Neural crest cell (in vitro differentiated cells): Measurements from ENCODE around the gene C10orf95. TPM values are rescaled to one million over a fixed set of nuclear protein-coding genes. Genes with fewer than 3 reads are reported as not detected.
"Not testable (repeated sequence)": the region's sequence is repeated elsewhere in the genome, so short reads cannot be mapped to it uniquely, and the experiment has no call there.

Experiments used
- DNase-seq: peaks from one replicate; pipeline ENCODE4 v3.0.0; 2021; ENCODE audit warnings: low read depth, mixed read lengths, low spot score
- H3K27ac Mint-ChIP-seq: one replicate; pipeline ENCODE4 v1.8.0; 2021; ENCODE audit warnings: mild to moderate bottlenecking, mixed read lengths; ENCODE audit not compliant: unreplicated experiment
- H3K27me3 Mint-ChIP-seq: 2 replicates; pipeline ENCODE4 v1.8.0; 2021; ENCODE audit warnings: low read depth, mild to moderate bottlenecking, mixed read lengths
- H3K36me3 Mint-ChIP-seq: 2 replicates; pipeline ENCODE4 v1.8.0; 2021; ENCODE audit warnings: low read depth, mild to moderate bottlenecking, mixed read lengths
- H3K4me1 Mint-ChIP-seq: 2 replicates; pipeline ENCODE4 v1.8.0; 2021; ENCODE audit warnings: mixed read lengths
- H3K4me3 Mint-ChIP-seq: one replicate; pipeline ENCODE4 v1.8.0; 2021; ENCODE audit warnings: mild to moderate bottlenecking, mixed read lengths
- H3K9me3 Mint-ChIP-seq: 2 replicates; pipeline ENCODE4 v1.8.0; 2021; ENCODE audit warnings: mixed read lengths
- long read RNA-seq: library from polyadenylated mRNA; unstranded; transcript quantifications from one replicate; pipeline ENCODE4 v2.0.0, GENCODE V29; 2020
- total RNA-seq: library from RNA; stranded (reverse); gene quantifications from 2 replicates; pipeline ENCODE4 v1.2.1, GENCODE V29; 2021
- TF ChIP-seq, protein P1 (sequence below): fragments of 200-600 bp; sonication (generic); conservative IDR thresholded peaks from 2 replicates; pipeline ENCODE4 v1.5.0; 2021; ENCODE audit warnings: antibody characterized with exemption, mild to moderate bottlenecking

C10orf95 gene, protein sequence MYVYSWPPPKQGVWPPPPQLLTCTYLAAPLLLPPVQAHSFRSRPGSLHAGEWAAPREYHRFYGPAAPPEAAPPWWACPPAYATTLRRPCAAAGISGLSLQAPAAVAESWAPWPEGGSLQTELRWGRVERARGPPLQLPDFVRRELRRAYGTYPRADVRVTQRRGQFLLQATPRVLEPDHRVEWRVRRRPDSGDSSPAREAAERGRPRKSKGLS
- total RNA-seq = 0.21 and 0.27 TPM in 2 replicates
- long read RNA-seq = 0 reads

DNA sequence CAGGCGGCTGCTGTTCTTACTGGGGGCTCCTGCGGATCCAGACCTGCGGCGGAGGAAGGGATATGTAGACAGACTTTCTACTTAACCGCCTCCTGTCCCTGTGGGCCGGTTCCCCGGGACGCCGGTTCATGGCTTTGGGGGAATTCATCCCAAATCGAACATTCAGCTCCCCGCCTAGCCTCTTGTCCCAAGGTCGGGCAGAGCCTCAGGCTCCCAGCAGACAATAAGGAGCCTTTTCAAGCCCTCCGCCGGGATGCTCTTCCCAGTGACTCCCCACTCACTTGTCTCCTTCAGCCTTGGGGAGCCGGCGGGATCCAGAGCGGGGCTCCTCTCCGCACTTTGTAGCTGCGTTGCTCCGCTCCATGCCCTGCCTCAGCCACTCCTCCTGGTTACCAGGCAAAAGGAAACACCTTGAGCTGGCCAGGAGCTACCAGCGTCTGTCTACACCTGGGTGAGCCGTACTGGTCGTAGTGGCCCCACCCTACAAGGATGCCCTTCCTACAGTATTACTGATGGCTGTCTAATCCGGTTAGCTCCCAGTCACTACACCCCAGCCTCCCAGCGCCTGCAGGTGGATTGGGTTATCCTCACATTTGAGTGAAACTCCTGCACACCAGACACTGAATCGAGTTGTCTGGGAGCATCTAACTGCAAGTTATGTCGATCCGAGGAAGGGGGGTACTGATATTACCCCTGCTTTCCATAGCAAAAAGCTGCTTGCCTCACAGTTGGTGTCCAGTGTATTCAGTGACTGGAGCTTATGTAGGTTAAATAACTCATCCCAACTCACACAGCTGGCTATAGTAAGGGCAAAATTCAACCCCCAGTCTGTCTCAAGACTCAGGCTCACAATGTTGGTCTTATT is at the start of gene C10orf95:
C10orf95 (minus strand) TSS at position 439 of the 865 bp plus-strand sequence. CDS start 450 bp downstream, outside the sequence.
- no peak within 1 kb of the TSS for H3K27ac Mint-ChIP-seq
- peaks cover 3% of the 10 kb centered on the region for H3K27me3 Mint-ChIP-seq
- peaks cover 23% of the 10 kb centered on the region for H3K4me1 Mint-ChIP-seq
- TF ChIP-seq, protein P1, sequence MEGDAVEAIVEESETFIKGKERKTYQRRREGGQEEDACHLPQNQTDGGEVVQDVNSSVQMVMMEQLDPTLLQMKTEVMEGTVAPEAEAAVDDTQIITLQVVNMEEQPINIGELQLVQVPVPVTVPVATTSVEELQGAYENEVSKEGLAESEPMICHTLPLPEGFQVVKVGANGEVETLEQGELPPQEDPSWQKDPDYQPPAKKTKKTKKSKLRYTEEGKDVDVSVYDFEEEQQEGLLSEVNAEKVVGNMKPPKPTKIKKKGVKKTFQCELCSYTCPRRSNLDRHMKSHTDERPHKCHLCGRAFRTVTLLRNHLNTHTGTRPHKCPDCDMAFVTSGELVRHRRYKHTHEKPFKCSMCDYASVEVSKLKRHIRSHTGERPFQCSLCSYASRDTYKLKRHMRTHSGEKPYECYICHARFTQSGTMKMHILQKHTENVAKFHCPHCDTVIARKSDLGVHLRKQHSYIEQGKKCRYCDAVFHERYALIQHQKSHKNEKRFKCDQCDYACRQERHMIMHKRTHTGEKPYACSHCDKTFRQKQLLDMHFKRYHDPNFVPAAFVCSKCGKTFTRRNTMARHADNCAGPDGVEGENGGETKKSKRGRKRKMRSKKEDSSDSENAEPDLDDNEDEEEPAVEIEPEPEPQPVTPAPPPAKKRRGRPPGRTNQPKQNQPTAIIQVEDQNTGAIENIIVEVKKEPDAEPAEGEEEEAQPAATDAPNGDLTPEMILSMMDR = no peak
- H3K36me3 Mint-ChIP-seq = no peaks in the 10 kb centered on the region
- H3K4me3 Mint-ChIP-seq = peak within 1 kb of the TSS; percentile 90
- no peak for DNase-seq
- H3K9me3 Mint-ChIP-seq = no peaks in the 10 kb centered on the region

DNA sequence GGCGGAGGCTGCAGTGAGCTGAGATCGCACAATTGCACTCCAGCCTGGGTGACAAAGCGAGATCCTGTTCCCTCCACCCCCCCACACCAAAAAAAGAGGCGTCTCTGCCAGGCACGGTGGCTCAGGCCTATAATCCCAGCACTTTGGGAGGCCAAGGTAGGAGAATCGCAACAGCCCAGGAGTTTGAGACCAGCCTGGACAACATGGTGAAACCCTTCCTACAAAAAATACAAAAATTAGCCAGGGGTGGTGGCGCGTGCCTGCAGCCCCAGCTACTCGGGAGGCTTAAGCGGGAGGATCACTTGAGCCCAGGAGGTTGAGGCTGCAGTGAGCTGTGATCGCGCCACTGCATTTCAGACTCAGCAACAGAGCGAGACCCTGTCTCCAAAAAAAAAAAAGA is 49.3 kb upstream of the C10orf95 start:
- not testable (repeated sequence) for H3K9me3 Mint-ChIP-seq, DNase-seq, H3K27me3 Mint-ChIP-seq, H3K27ac Mint-ChIP-seq, H3K4me3 Mint-ChIP-seq, H3K36me3 Mint-ChIP-seq
- H3K4me1 Mint-ChIP-seq = peaks cover 15% of the 10 kb centered on the region

DNA sequence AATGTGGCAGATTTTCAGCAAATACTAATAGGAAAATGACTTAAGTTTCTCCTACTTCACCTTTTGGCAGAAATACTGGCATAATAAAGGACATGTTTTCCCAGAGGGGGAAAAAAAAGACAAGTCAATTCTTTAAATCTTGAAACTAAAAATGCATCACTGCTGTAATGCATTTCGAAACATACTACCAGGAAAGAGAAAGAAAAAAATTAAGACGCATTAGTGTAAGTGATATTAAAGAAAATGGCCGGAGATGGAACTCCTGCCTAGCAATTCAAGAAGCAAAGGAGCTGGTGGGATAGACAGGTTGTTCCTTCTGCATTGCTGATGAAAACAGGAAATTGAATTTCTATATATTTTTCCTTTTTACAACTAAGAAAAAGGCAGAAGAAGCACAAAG is 48.0 kb upstream of the C10orf95 start:
- Mint-ChIP-seq H3K36me3 (no peaks in the 10 kb centered on the region), H3K27me3 (no peaks in the 10 kb centered on the region), H3K4me1 (peaks cover 5% of the 10 kb centered on the region), H3K27ac (no peak overlapping the region), H3K9me3 (no peaks in the 10 kb centered on the region), H3K4me3 (no peak overlapping the region)
- TF ChIP-seq, protein P1 = no peak
- no peak for DNase-seq

DNA sequence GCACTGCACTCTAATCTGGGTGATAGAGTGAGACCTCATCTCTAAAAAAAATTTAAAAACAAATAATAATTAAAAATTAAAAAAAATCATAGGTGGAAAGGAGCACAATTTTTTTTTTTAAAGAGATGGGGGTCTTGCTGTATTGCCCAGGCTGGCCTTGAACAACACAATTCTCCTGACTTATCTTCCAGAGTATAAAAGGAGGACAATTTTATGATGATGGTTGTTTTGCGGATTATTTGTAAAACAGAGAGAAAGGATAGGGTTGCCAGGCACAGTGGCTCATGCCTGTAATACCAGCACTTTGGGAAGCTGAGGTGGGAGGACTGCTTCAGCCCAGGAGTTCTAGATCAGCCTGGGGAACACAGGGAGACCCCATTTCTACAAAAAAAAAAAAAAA is 46.2 kb upstream of the C10orf95 start:
- H3K9me3 Mint-ChIP-seq = no peaks in the 10 kb centered on the region
- no peak overlapping the region for H3K4me3 Mint-ChIP-seq
- no peak for DNase-seq
- TF ChIP-seq, protein P1 = no peak
- no peaks in the 10 kb centered on the region for H3K27me3 Mint-ChIP-seq
- no peak overlapping the region for H3K27ac Mint-ChIP-seq
- peaks cover 5% of the 10 kb centered on the region for H3K4me1 Mint-ChIP-seq
- no peaks in the 10 kb centered on the region for H3K36me3 Mint-ChIP-seq

DNA sequence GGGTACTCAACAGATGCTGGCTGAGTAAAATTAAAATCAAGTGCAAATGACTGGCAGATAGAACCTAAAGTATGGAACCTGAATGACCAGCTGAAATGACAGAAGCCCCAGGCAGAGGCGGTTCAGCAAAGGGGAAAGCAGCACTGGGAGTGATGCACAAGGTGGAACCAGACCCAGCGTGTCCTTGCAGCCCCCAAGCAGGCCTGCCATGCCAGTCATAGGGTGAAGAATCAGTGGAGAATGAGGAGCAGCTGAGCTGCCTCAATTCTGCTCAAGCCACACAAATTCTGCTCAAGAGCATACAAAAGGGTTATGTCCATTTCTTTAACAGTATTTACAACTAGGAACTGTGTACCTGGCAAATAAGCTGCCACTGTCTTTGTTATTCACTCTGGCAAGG is 42.4 kb upstream of the C10orf95 start:
- Mint-ChIP-seq H3K4me1 (no peaks in the 10 kb centered on the region), H3K9me3 (no peaks in the 10 kb centered on the region), H3K27ac (no peak overlapping the region), H3K4me3 (no peak overlapping the region), H3K27me3 (no peaks in the 10 kb centered on the region), H3K36me3 (no peaks in the 10 kb centered on the region)
- DNase-seq = no peak
- TF ChIP-seq, protein P1 = no peak

DNA sequence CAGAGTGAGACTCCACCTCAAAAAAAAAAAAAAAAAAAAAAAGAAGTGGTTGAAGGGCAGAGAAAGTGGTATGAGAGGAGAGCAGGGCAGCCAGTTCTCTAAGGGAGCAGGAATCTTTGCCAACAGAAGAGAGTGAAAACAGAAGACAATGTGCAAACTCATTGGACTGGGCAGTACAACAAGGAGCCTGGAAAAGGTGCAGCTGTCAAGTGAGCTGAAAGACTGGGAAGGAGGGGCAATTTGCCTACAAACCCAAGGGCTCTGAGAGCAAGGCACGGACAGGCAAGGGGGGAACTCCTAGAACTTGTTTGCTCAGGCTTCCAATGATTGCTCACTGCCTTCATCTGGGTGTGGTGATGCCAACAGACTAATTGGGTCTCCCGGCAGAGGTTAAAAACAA is 41.6 kb upstream of the C10orf95 start:
- Mint-ChIP-seq H3K36me3 (peaks cover under 1% of the 10 kb centered on the region), H3K27me3 (no peaks in the 10 kb centered on the region), H3K4me3 (no peak overlapping the region), H3K27ac (peak overlapping the region; percentile 81), H3K4me1 (no peaks in the 10 kb centered on the region), H3K9me3 (no peaks in the 10 kb centered on the region)
- TF ChIP-seq, protein P1 = no peak
- no peak for DNase-seq
